WTC11 (cell line): ENCODE results near the gene MRPS34.
A peak's percentile ranks its signal among the peaks of the same experiment; 100 is the strongest.

ENCODE experiments used
- CREM ChIP-seq: sonication (generic); formaldehyde crosslinking; IDR thresholded peaks from 2 replicates; pipeline ENCODE4 v1.8.1; 2022; ENCODE audit warnings: mild to moderate bottlenecking, missing genetic modification reagents, moderate library complexity
- CTCF ChIP-seq: fragments of 200-600 bp; IDR thresholded peaks from 2 replicates; pipeline ENCODE4 v1.8.0; 2022; ENCODE audit warnings: antibody characterized with exemption
- ESRRA ChIP-seq: sonication (generic); formaldehyde crosslinking; IDR thresholded peaks from 2 replicates; pipeline ENCODE4 v1.8.1; 2022; ENCODE audit warnings: mild to moderate bottlenecking, missing genetic modification reagents, borderline replicate concordance
- ETV6 ChIP-seq: sonication (generic); formaldehyde crosslinking; IDR thresholded peaks from 2 replicates; pipeline ENCODE4 v1.8.1; 2022; ENCODE audit warnings: mild to moderate bottlenecking, missing genetic modification reagents
- FOXJ3 ChIP-seq: sonication (generic); formaldehyde crosslinking; IDR thresholded peaks from 2 replicates; pipeline ENCODE4 v1.9.0; 2021; ENCODE audit warnings: missing genetic modification reagents, mild to moderate bottlenecking, borderline replicate concordance
- FOXP1 ChIP-seq: sonication (generic); formaldehyde crosslinking; IDR thresholded peaks from 2 replicates; pipeline ENCODE4 v1.8.0; 2022; ENCODE audit warnings: missing genetic modification reagents, mild to moderate bottlenecking, moderate library complexity, borderline replicate concordance
- MAX ChIP-seq: sonication (generic); formaldehyde crosslinking; IDR thresholded peaks from 2 replicates; pipeline ENCODE4 v1.8.0; 2022; ENCODE audit warnings: mild to moderate bottlenecking, missing genetic modification reagents
- NFYB ChIP-seq: sonication (generic); formaldehyde crosslinking; conservative IDR thresholded peaks from 2 replicates; pipeline ENCODE4 v1.8.0; 2022; ENCODE audit warnings: low read depth, missing genetic modification reagents
- PREB ChIP-seq: sonication (generic); formaldehyde crosslinking; IDR thresholded peaks from 2 replicates; pipeline ENCODE4 v1.8.1; 2022; ENCODE audit warnings: mild to moderate bottlenecking, missing genetic modification reagents, moderate library complexity, borderline replicate concordance
- SP1 ChIP-seq: sonication (generic); formaldehyde crosslinking; conservative IDR thresholded peaks from 2 replicates; pipeline ENCODE4 v1.8.1; 2022; ENCODE audit warnings: missing genetic modification reagents
- USF1 ChIP-seq: sonication (generic); formaldehyde crosslinking; IDR thresholded peaks from 2 replicates; pipeline ENCODE4 v1.8.0; 2022; ENCODE audit warnings: mild to moderate bottlenecking, missing genetic modification reagents
- ZBTB43 ChIP-seq: sonication (generic); formaldehyde crosslinking; IDR thresholded peaks from 2 replicates; pipeline ENCODE4 v1.8.1; 2023; ENCODE audit warnings: mild to moderate bottlenecking, missing genetic modification reagents
- ZNF138 ChIP-seq: sonication (generic); formaldehyde crosslinking; conservative IDR thresholded peaks from 2 replicates; pipeline ENCODE4 v1.8.1; 2022; ENCODE audit warnings: mild to moderate bottlenecking, moderate library complexity, missing genetic modification reagents
- ZNF416 ChIP-seq: fragments of 250-450 bp; sonication (Bioruptor Pico); IDR thresholded peaks from 2 replicates; pipeline ENCODE4 v1.9.0; 2021; ENCODE audit warnings: mild to moderate bottlenecking, inconsistent platforms

- TF ChIP-seq CTCF = no peak
- TF ChIP-seq ZBTB43 (CRISPR knock-in tag) = no peak
- TF ChIP-seq ZNF416 = no peak
- no peak; the same call in 1 of the 2 replicates for TF ChIP-seq FOXP1
- TF ChIP-seq ESRRA (CRISPR knock-in tag) = no peak
- no peak for TF ChIP-seq FOXJ3 (CRISPR knock-in tag)
- no peak for TF ChIP-seq NFYB (CRISPR knock-in tag)
- no peak for TF ChIP-seq ZNF138
- no peak for TF ChIP-seq MAX
- TF ChIP-seq CREM = no peak
- no peak for TF ChIP-seq PREB
- peak; percentile 78 for TF ChIP-seq SP1 (CRISPR knock-in tag)
- TF ChIP-seq ETV6 (CRISPR knock-in tag) = no peak
- TF ChIP-seq USF1 (CRISPR knock-in tag) = no peak
Measured at GRCh38 chr16:1771188-1771863, 1.6 kb downstream of the MRPS34 start, which contains the start of gene NME3.
